SK-N-SH treated with all-trans-retinoic acid at 6 μM for 48 hours (cell line): Measurements from ENCODE around the gene ARHGAP22.

Experiments used
- ATAC-seq: fragments of 200-7000 bp; cut with Tn5 transposase; 3 replicates; pipeline ENCODE4 v1.9.1; 2020; ENCODE audit warnings: mild to moderate bottlenecking, moderate library complexity
- BACH2 ChIP-seq: fragments of 250-450 bp; sonication (Bioruptor Pico); IDR thresholded peaks from 2 replicates; pipeline ENCODE4 v1.9.0; 2021; ENCODE audit warnings: mild to moderate bottlenecking, borderline replicate concordance
- ESRRG ChIP-seq: fragments of 250-450 bp; sonication (Bioruptor Pico); IDR thresholded peaks from 2 replicates; pipeline ENCODE4 v1.6.1; 2021; ENCODE audit warnings: mild to moderate bottlenecking
- GLIS3 ChIP-seq: fragments of 250-450 bp; sonication (Bioruptor Pico); IDR thresholded peaks from 2 replicates; pipeline ENCODE4 v1.5.0; 2020; ENCODE audit warnings: mild to moderate bottlenecking, moderate library complexity
- ISL1 ChIP-seq: fragments of 250-450 bp; sonication (Bioruptor Pico); IDR thresholded peaks from 2 replicates; pipeline ENCODE4 v2.1.2; 2022; ENCODE audit warnings: mild to moderate bottlenecking, moderate library complexity
- POU6F1 ChIP-seq: fragments of 250-450 bp; sonication (Bioruptor Pico); IDR thresholded peaks from 2 replicates; pipeline ENCODE4 v1.8.0; 2021; ENCODE audit warnings: low read depth, mild to moderate bottlenecking, moderate library complexity, borderline replicate concordance
- PPARA ChIP-seq: fragments of 250-450 bp; sonication (Bioruptor Pico); IDR thresholded peaks from 2 replicates; pipeline ENCODE4 v1.5.0; 2020; ENCODE audit warnings: mild to moderate bottlenecking, borderline replicate concordance
- RARB ChIP-seq: fragments of 250-450 bp; sonication (Bioruptor Pico); IDR thresholded peaks from 2 replicates; pipeline ENCODE4 v1.8.0; 2021; ENCODE audit warnings: mild to moderate bottlenecking, moderate library complexity
- SNAI2 ChIP-seq: fragments of 250-450 bp; sonication (Bioruptor Pico); IDR thresholded peaks from 2 replicates; pipeline ENCODE4 v1.5.0; 2020; ENCODE audit warnings: mild to moderate bottlenecking, moderate library complexity
- TCF4 ChIP-seq: fragments of 250-450 bp; sonication (Bioruptor Pico); IDR thresholded peaks from 2 replicates; pipeline ENCODE4 v1.8.0; 2021; ENCODE audit warnings: mild to moderate bottlenecking, moderate library complexity, borderline replicate concordance
- TOX ChIP-seq: fragments of 250-450 bp; sonication (Bioruptor Pico); IDR thresholded peaks from 2 replicates; pipeline ENCODE4 v1.8.0; 2021; ENCODE audit warnings: mild to moderate bottlenecking, moderate library complexity, borderline replicate concordance
- ZC3H10 ChIP-seq: fragments of 250-450 bp; sonication (Bioruptor Pico); IDR thresholded peaks from 2 replicates; pipeline ENCODE4 v1.5.1; 2021; ENCODE audit warnings: mild to moderate bottlenecking, moderate library complexity
- ZNF565 ChIP-seq: fragments of 450-650 bp; formaldehyde crosslinking; conservative IDR thresholded peaks from 2 replicates; pipeline ENCODE4 v1.5.0; 2020; ENCODE audit warnings: low read depth, mild to moderate bottlenecking, moderate library complexity
- ZNF70 ChIP-seq: fragments of 450-650 bp; formaldehyde crosslinking; IDR thresholded peaks from 2 replicates; pipeline ENCODE4 v1.5.0; 2020; ENCODE audit warnings: mild to moderate bottlenecking, moderate library complexity
- TF ChIP-seq, protein P1 (sequence below): fragments of 250-450 bp; sonication (Bioruptor Pico); IDR thresholded peaks from 2 replicates; pipeline ENCODE4 v1.8.0; 2020; ENCODE audit warnings: mild to moderate bottlenecking, moderate library complexity, borderline replicate concordance
- TF ChIP-seq, protein P2 (sequence below): fragments of 250-450 bp; sonication (Bioruptor Pico); IDR thresholded peaks from 2 replicates; pipeline ENCODE4 v1.5.1; 2020; ENCODE audit warnings: low read depth, mild to moderate bottlenecking, moderate library complexity
- TF ChIP-seq, protein P3 (sequence below): fragments of 250-450 bp; sonication (Bioruptor Pico); IDR thresholded peaks from 2 replicates; pipeline ENCODE4 v1.5.1; 2021; ENCODE audit warnings: mild to moderate bottlenecking, moderate library complexity
- TF ChIP-seq, protein P4 (sequence below): fragments of 250-450 bp; sonication (Bioruptor Pico); IDR thresholded peaks from 2 replicates; pipeline ENCODE4 v1.5.0; 2020; ENCODE audit warnings: mild to moderate bottlenecking, moderate library complexity

The ARHGAP22 gene

DNA sequence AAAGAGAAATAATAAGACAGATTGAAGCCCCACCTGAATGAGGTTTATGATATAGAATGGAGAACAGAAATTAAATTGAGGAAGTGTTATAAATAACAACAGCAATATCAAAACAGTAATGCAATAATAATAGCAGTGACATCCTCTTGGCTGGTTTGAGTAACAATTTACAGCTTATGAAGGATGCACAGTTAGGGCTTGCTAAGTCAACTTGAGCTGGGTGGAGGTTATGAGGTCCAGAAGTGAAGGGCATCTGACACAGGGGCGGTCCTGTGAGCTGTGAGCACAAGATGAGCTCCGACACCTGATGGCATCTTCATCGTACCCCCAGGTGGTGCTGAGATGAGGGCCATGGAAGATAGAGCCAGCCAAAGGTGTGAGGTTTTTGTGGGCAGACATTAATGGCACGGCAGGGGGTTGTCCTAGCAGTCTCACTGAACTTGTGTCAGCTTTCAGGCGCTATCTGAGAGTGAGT, 30.5 kb downstream of the ARHGAP22 start (continued):
- TF ChIP-seq ZNF565 (CRISPR knock-in tag), result no peak

DNA sequence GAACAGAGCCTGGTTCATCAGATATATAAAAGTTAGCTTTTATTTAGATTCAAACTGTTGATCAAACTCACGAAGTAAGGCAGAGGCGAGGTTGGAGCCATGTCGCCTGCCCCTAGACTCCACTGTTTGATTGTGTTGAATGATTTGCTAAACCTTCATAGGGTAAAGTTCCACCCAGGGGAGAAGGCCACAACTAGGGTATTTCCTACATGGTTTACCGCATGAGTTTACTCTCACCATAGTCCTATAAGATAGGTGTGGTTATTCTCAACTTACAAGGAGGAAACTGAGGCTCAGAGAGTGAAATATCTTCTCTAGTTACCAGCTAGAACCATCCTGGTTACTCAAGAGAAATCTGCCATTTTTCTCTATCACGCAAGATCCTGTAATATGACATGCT, 31.8 kb downstream of the ARHGAP22 start:
- no peak for ATAC-seq
- TF ChIP-seq TOX (no peak), BACH2 (no peak)

DNA sequence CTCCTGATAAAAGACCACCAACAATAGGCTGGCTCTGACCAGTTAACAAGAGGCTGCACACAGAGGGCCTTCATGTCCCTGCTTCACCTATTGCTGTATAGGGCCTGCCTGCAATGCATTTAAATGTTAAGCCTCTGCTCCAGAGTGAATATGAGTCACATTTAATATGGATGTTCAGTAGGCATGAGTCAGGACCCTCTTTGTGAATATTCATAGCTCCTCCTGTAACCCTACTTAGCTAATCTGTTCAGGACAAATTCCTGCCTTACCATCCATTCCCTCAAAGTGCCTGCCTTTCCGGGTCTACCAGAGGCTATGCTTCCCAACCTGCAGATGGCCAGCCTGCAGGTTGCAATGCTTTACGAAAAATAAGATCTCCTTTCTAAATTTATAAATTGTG, 32.5 kb downstream of the ARHGAP22 start:
- no peak; the same call in 2 of the 3 replicates for ATAC-seq
- TF ChIP-seq ESRRG (no peak), BACH2 (no peak), ZC3H10 (CRISPR knock-in tag) (no peak)
- TF ChIP-seq, protein P1, sequence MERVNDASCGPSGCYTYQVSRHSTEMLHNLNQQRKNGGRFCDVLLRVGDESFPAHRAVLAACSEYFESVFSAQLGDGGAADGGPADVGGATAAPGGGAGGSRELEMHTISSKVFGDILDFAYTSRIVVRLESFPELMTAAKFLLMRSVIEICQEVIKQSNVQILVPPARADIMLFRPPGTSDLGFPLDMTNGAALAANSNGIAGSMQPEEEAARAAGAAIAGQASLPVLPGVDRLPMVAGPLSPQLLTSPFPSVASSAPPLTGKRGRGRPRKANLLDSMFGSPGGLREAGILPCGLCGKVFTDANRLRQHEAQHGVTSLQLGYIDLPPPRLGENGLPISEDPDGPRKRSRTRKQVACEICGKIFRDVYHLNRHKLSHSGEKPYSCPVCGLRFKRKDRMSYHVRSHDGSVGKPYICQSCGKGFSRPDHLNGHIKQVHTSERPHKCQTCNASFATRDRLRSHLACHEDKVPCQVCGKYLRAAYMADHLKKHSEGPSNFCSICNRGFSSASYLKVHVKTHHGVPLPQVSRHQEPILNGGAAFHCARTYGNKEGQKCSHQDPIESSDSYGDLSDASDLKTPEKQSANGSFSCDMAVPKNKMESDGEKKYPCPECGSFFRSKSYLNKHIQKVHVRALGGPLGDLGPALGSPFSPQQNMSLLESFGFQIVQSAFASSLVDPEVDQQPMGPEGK (CRISPR knock-in tag), result no peak

GRCh38 chr10:48568546-48568945, 36.3 kb downstream of the ARHGAP22 start:
- no peak for TF ChIP-seq TCF4 (CRISPR knock-in tag)
- TF ChIP-seq ISL1 (CRISPR knock-in tag), result no peak
- no peak for TF ChIP-seq GLIS3 (CRISPR knock-in tag)
- no peak for TF ChIP-seq TOX
- TF ChIP-seq PPARA (CRISPR knock-in tag), result no peak
- no peak for TF ChIP-seq ESRRG
- TF ChIP-seq RARB, result no peak
- no peak for TF ChIP-seq ZNF565 (CRISPR knock-in tag)
- no peak for TF ChIP-seq ZNF70 (CRISPR knock-in tag)
- TF ChIP-seq, protein P2, sequence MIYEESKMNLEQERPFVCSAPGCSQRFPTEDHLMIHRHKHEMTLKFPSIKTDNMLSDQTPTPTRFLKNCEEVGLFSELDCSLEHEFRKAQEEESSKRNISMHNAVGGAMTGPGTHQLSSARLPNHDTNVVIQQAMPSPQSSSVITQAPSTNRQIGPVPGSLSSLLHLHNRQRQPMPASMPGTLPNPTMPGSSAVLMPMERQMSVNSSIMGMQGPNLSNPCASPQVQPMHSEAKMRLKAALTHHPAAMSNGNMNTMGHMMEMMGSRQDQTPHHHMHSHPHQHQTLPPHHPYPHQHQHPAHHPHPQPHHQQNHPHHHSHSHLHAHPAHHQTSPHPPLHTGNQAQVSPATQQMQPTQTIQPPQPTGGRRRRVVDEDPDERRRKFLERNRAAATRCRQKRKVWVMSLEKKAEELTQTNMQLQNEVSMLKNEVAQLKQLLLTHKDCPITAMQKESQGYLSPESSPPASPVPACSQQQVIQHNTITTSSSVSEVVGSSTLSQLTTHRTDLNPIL (CRISPR knock-in tag), result no peak
- TF ChIP-seq, protein P3, sequence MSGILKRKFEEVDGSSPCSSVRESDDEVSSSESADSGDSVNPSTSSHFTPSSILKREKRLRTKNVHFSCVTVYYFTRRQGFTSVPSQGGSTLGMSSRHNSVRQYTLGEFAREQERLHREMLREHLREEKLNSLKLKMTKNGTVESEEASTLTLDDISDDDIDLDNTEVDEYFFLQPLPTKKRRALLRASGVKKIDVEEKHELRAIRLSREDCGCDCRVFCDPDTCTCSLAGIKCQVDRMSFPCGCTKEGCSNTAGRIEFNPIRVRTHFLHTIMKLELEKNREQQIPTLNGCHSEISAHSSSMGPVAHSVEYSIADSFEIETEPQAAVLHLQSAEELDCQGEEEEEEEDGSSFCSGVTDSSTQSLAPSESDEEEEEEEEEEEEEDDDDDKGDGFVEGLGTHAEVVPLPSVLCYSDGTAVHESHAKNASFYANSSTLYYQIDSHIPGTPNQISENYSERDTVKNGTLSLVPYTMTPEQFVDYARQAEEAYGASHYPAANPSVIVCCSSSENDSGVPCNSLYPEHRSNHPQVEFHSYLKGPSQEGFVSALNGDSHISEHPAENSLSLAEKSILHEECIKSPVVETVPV (CRISPR knock-in tag), result no peak
- TF ChIP-seq SNAI2 (CRISPR knock-in tag), result no peak
- TF ChIP-seq POU6F1 (CRISPR knock-in tag), result no peak
- no peak for TF ChIP-seq ZC3H10 (CRISPR knock-in tag)
- TF ChIP-seq, protein P4, sequence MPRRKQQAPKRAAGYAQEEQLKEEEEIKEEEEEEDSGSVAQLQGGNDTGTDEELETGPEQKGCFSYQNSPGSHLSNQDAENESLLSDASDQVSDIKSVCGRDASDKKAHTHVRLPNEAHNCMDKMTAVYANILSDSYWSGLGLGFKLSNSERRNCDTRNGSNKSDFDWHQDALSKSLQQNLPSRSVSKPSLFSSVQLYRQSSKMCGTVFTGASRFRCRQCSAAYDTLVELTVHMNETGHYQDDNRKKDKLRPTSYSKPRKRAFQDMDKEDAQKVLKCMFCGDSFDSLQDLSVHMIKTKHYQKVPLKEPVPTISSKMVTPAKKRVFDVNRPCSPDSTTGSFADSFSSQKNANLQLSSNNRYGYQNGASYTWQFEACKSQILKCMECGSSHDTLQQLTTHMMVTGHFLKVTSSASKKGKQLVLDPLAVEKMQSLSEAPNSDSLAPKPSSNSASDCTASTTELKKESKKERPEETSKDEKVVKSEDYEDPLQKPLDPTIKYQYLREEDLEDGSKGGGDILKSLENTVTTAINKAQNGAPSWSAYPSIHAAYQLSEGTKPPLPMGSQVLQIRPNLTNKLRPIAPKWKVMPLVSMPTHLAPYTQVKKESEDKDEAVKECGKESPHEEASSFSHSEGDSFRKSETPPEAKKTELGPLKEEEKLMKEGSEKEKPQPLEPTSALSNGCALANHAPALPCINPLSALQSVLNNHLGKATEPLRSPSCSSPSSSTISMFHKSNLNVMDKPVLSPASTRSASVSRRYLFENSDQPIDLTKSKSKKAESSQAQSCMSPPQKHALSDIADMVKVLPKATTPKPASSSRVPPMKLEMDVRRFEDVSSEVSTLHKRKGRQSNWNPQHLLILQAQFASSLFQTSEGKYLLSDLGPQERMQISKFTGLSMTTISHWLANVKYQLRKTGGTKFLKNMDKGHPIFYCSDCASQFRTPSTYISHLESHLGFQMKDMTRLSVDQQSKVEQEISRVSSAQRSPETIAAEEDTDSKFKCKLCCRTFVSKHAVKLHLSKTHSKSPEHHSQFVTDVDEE (CRISPR knock-in tag), result no peak
- TF ChIP-seq, all 23 proteins: peak for 0
- ATAC-seq, result no peak

- no peak for TF ChIP-seq RARB
- no peak for TF ChIP-seq ISL1 (CRISPR knock-in tag)
- no peak for TF ChIP-seq ZNF70 (CRISPR knock-in tag)
- TF ChIP-seq ZNF565 (CRISPR knock-in tag), result no peak
- no peak for TF ChIP-seq ESRRG
- TF ChIP-seq ZC3H10 (CRISPR knock-in tag), result no peak
- no peak for ATAC-seq
These were observed 36.7 kb downstream of the ARHGAP22 start for GRCh38 chr10:48568131-48568530.
